Kidney epithelial cell (primary cell): ENCODE results near the gene SUMO3. TPM values are rescaled to one million over a fixed set of nuclear protein-coding genes. Genes with fewer than 3 reads are reported as not detected.
A peak's percentile ranks its signal among the peaks of the same experiment; 100 is the strongest.

Experiments
- DNase-seq: peaks from one replicate; pipeline ENCODE4 v3.0.0-alpha.2; 2010; ENCODE audit warnings: low read depth
- H3K27me3 ChIP-seq: 2 replicates; pipeline ENCODE4 v1.6.0; 2011; ENCODE audit warnings: low read length; ENCODE audit not compliant: control insufficient read depth, insufficient read depth
- H3K36me3 ChIP-seq: 2 replicates; pipeline ENCODE4 v1.5.1; 2011; ENCODE audit warnings: low read length; ENCODE audit not compliant: control insufficient read depth, insufficient read depth
- H3K4me3 ChIP-seq: 2 replicates; pipeline ENCODE4 v1.5.1; 2011; ENCODE audit warnings: low read depth, mild to moderate bottlenecking, control low read depth, low read length
- CTCF ChIP-seq: IDR thresholded peaks from 2 replicates; pipeline ENCODE4 v1.5.1; 2011; ENCODE audit warnings: mild to moderate bottlenecking, moderate library complexity, low read length, control low read depth, inconsistent platforms; ENCODE audit not compliant: insufficient read depth, poor library complexity, severe bottlenecking
- total RNA-seq: library from RNA; depleted of rRNA; stranded (reverse); fragments of >200 nt; gene quantifications from 2 replicates; pipeline ENCODE4 v1.2.3, GENCODE V29; 2015

SUMO3 gene
- total RNA-seq, 1 donor from 2014 or later, result 61.7 TPM

GRCh38 chr21:44845418-44846223 is 27.8 kb upstream of the SUMO3 start:
- H3K36me3 ChIP-seq, result peaks cover 6% of the 10 kb centered on the region
- no peak for DNase-seq
- peaks cover 24% of the 10 kb centered on the region for H3K27me3 ChIP-seq
- peak overlapping the region; percentile 6 for H3K4me3 ChIP-seq
- peak; percentile 55 for TF ChIP-seq CTCF

- no peak overlapping the region for H3K4me3 ChIP-seq
- no peak for TF ChIP-seq CTCF
- H3K36me3 ChIP-seq, result peaks cover 1% of the 10 kb centered on the region
- H3K27me3 ChIP-seq, result peaks cover 24% of the 10 kb centered on the region
- no peak for DNase-seq
These were observed 26.4 kb upstream of the SUMO3 start for GRCh38 chr21:44844256-44844655.

- Histone ChIP-seq H3K36me3 (no peaks in the 10 kb centered on the region), H3K4me3 (no peak overlapping the region), H3K27me3 (peaks cover 27% of the 10 kb centered on the region)
- TF ChIP-seq CTCF, result no peak
- DNase-seq, result no peak
These were observed 25.0 kb upstream of the SUMO3 start for GRCh38 chr21:44842721-44843445.

GRCh38 chr21:44842087-44842486 is 24.2 kb upstream of the SUMO3 start:
- Histone ChIP-seq H3K36me3 (no peaks in the 10 kb centered on the region), H3K4me3 (no peak overlapping the region), H3K27me3 (peaks cover 25% of the 10 kb centered on the region)
- no peak for TF ChIP-seq CTCF
- DNase-seq, result no peak

- Histone ChIP-seq H3K27me3 (peaks cover 29% of the 10 kb centered on the region), H3K36me3 (no peaks in the 10 kb centered on the region), H3K4me3 (no peak overlapping the region)
- no peak for TF ChIP-seq CTCF
- DNase-seq, result no peak
These were observed 22.9 kb upstream of the SUMO3 start for GRCh38 chr21:44840771-44841170.
